Measurements from ENCODE around the gene ESPL1. TPM values are rescaled to one million over a fixed set of nuclear protein-coding genes. Genes with fewer than 3 reads are reported as not detected.
A peak's percentile ranks its signal among the peaks of the same experiment; 100 is the strongest.

Gene ESPL1
- total RNA-seq, 1 experiment from 2014 or later: 11.3 TPM

GRCh38 chr12:53231671-53231920, 36.5 kb upstream of the ESPL1 start:
- no peak for DNase-seq (ENCODE audit: low read depth)

GRCh38 chr12:53231921-53232645, 36.0 kb upstream of the ESPL1 start, which contains the start of gene RARG:
Gene RARG (minus strand): TSS chr12:53232209. CDS start chr12:53227545, 4,664 bp downstream.
- peak; percentile 72 for DNase-seq (ENCODE audit: low read depth)

- DNase-seq (ENCODE audit: low read depth): peak; percentile 55
These were observed 35.2 kb upstream of the ESPL1 start for GRCh38 chr12:53232646-53233461.

- no peak for DNase-seq (ENCODE audit: low read depth)
These were observed 34.4 kb upstream of the ESPL1 start for GRCh38 chr12:53233671-53234121.

- no peak for DNase-seq (ENCODE audit: low read depth)
These were observed 33.7 kb upstream of the ESPL1 start for GRCh38 chr12:53234271-53234914.

- no peak for DNase-seq (ENCODE audit: low read depth)
These were observed 32.9 kb upstream of the ESPL1 start for GRCh38 chr12:53235164-53235563.

- no peak for DNase-seq (ENCODE audit: low read depth)
These were observed 32.2 kb upstream of the ESPL1 start for GRCh38 chr12:53235742-53236442.

GRCh38 chr12:53236443-53237111, 31.5 kb upstream of the ESPL1 start:
- no peak for DNase-seq (ENCODE audit: low read depth)

GRCh38 chr12:53239643-53240258, 28.3 kb upstream of the ESPL1 start:
- no peak for DNase-seq (ENCODE audit: low read depth)

GRCh38 chr12:53241623-53242412, 26.3 kb upstream of the ESPL1 start:
- no peak for DNase-seq (ENCODE audit: low read depth)

- no peak for DNase-seq (ENCODE audit: low read depth)
These were observed 23.8 kb upstream of the ESPL1 start for GRCh38 chr12:53244337-53244736.

- DNase-seq (ENCODE audit: low read depth): no peak
These were observed 22.8 kb upstream of the ESPL1 start for GRCh38 chr12:53245286-53245685.

GRCh38 chr12:53251477-53252348, 16.4 kb upstream of the ESPL1 start:
- peak; percentile 77 for DNase-seq (ENCODE audit: low read depth)

- DNase-seq (ENCODE audit: low read depth): peak; percentile 38
These were observed 15.7 kb upstream of the ESPL1 start for GRCh38 chr12:53252349-53252916.

- DNase-seq (ENCODE audit: low read depth): no peak
These were observed 14.8 kb upstream of the ESPL1 start for GRCh38 chr12:53253298-53253697.

- DNase-seq (ENCODE audit: low read depth): no peak
These were observed 13.1 kb upstream of the ESPL1 start for GRCh38 chr12:53254816-53255545.

- no peak for DNase-seq (ENCODE audit: low read depth)
These were observed 12.1 kb upstream of the ESPL1 start for GRCh38 chr12:53255996-53256395.

Data from RPMI7951 (cell line).